Retina (tissue), 1 donor: ENCODE data around the gene MFRP.

ENCODE experiments used
- DNase-seq: peaks from one replicate; pipeline ENCODE4 v3.0.0-alpha.2; 2016

MFRP gene

DNA sequence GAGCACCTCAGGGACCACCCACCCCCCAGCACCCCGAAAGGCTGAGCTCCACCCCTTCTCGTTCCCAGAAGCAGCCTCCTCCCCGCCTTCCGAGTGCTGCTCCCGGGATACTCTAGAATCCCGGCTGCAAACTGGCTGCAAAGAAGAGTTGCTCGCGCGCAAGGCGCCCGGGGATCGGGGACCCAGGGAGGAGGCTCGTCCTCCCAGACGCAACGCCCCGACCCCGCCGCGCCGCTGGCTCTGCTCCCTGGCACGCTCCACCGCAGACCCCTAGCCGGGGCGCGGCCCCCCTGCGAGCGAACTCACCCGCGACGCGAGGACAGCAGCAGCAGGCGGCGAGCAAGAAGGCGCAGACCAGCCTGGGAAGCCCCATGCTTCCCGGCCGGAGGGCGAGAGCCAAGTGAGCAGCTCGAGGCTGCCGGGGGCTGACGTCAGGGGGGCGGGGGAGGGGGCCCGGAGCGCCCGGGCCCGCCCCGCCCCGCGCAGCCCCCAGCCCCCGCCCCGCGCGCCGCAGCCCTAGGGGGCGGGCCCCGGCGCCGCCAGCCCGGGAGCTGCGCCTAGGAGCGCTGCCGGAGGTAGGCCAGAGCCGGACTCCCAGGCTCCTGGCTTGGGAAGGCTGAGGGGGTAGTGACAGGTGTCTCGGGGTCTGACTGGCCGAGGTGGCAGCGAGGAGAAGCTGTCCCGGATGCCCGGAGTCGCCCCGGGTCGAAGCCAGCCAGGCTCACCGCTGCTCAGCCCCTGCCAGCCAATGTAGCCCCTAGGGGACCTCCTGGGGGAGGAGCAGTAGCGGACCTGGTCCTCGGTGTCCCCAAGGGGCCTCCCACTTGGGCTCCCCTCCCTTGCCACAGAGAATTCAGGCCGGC is 29.5 kb downstream of the MFRP start, which contains the start of gene MCAM:
TSS of gene MCAM (minus strand) at position 402 of the 863 bp plus-strand sequence. CDS start at position 373, 29 bp downstream.
- peak; percentile 77 for DNase-seq

DNA sequence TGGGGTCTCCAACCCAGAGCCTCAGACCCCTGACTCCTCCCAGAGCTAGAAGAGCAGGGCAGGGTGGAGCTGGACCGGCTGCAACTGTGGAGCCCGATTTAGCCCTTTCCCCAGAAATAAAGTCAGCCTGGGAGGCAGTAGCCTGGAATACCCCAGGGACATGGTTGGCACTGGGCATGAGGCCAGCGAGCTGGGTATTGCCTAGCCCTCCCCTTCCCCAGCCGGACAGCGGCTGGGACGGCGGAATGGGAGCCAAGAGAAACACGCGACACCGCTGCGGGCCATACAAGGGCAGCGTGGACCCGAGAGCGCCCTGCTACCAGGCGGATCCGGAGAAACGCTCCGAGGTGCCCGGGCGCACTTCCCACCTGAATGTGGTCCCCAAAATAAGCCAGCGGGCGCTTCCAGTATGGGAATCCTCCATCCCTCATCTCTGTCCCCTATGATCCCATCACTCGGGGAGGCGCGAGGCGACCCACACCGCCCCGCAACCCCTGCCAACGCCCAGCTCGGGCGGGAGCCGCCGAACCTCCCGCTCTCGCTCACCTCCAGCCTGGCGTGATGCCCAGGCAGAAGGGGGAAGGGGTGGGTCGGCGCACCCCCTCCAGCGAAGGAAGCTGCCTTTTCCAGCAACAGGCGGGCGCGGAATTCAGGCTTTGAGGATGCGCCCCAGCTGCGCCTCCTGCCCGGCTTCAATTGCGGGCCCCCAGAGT is 30.3 kb downstream of the MFRP start:
- DNase-seq: peak; percentile 64

GRCh38 chr11:119315131-119316015 is 31.1 kb downstream of the MFRP start:
- peak; percentile 64 for DNase-seq

GRCh38 chr11:119314726-119315125 is 31.8 kb downstream of the MFRP start:
- DNase-seq: peak; percentile 10

DNA sequence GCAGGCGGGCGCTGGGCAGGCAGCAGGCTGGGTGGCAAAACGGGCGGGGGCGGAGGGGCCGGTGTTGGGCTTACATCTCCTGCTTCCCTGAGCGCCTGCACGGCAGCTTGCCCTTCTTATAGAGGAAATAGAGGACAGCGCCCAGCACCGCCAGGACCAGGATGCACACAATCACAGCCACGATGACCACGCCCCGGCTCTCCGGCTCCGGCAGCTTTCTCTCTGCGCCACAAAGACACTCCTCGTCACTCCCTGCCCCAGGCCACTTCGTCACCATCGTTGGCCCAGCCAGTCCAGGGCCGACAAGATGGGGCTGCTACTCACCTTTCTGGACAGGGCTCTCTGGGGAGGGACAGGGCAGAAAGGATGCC is 35.8 kb downstream of the MFRP start:
- DNase-seq: no peak

DNA sequence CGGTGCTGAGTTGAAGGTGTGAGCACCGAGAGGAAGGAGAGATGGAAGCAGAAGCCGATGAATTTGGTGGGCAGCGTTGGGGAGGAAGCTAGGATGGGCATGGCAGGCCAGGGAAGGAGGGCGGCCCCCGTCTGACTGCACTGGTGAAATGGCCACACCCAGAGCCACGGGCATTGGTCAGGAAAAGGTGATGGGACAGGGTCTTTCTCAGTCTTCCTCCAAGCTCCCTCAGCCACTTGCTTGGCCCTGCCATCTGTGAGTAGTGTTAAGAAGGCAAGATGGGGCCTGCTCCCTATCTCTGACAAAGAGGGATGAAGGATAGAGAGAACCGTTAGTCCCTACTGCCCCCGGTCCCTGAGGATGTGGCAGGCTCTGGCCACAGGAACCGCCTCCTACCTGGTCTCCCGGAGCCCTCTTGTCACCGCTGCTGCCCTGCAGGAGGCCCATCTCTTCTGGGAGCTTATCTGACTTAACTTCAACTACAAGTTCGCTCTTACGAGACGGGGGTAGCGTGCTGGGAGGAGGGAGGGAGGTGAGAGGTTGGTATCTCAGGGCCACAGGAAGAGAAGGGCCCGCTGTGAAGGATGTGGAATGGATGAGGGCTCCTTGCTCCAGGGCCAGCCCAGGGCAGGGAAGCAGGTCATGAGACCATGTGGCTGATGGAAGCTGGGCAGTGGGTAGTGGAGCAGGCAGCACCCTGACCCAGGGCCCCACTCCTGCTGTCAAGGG is 36.4 kb downstream of the MFRP start:
- DNase-seq: no peak

GRCh38 chr11:119309411-119309810 is 37.1 kb downstream of the MFRP start:
- DNase-seq: no peak

DNA sequence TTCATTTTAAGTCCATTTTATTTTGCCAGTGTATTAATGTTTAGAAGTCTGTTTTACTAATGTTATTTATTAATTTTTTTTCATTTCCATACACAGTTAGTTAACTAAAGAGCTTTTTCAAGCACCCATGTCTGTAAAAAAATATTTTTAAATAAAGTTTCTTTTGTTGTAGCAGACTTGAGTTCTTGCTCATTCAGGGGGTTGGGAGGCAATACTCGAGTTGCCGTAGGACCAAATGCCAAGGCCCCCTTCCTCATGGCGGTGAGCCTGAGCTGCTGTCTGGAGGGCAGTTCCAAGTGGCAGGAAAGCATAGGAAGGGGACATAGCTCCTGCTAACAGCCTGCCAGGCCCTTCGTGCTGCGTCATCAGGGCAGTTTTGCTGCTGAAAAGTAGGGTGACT is 38.5 kb downstream of the MFRP start:
- DNase-seq: no peak

DNA sequence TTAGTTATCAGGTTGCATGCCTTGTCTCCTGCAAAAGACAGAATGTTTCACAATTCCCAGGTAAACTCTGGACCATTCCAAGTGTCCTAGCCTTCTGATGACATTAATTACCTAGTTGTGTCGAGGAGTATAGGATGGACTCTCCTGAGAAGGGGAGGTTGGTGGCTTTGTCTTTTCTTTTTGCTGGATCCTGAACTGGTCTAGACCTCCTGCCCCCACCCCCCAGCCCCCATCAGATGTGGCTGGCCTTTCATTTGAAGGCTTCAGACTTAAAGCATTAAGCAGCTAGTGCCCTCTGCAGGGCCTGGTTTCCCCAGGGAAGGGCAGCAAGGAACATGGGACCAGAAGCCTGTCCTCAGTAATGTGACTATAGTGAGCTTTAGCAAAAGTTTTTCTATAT is 39.3 kb downstream of the MFRP start:
- DNase-seq: no peak

DNA sequence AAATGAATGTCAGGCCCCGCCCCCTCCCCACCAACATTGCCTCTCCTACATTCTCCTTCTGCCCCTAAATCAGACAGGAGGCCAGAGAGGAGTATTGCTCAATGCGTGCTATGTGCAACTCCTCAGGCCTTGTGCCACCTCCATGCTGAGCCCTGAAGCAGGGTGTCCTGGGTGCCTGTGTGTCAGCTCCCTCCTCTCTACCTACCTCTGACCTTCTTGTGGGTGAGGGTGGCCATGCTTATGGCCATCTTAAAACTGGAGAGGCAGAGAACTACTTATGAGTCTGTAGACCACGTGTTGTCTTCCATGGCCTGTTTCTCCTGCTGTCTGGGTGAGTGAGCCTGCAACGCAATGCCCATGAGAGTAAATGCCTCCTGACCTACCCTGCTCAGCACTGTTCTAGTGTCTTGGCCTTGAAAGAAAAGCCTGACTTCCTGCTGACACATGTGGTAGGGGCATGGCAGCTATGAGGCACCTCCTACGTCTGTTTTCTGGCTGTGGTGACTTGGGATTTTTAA is 40.1 kb downstream of the MFRP start:
- DNase-seq: no peak

GRCh38 chr11:119305556-119306372 is 40.7 kb downstream of the MFRP start:
- no peak for DNase-seq

DNA sequence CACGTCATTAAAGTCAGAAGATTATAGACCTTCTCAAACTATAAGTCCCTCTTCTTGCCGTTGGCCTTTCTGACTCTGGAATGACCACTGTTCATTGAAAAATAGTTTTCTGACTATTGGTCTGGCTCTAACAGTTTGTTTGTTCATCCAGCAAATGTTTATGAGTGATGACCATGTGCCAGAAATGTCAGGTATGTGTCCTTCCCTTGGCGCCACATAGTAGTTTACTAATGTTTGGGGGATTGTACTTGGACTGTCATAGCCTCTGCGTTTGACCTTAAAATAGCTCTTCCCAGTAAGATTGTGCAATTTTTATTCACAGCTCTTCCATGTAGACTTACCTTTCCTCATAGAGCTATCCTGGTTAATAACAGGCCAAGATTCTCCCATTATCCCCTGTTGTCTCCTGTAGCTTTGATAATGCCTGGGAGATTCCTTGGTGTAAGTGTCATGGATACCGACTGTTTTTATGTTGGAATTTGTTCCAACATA is 43.2 kb downstream of the MFRP start:
- no peak for DNase-seq

DNA sequence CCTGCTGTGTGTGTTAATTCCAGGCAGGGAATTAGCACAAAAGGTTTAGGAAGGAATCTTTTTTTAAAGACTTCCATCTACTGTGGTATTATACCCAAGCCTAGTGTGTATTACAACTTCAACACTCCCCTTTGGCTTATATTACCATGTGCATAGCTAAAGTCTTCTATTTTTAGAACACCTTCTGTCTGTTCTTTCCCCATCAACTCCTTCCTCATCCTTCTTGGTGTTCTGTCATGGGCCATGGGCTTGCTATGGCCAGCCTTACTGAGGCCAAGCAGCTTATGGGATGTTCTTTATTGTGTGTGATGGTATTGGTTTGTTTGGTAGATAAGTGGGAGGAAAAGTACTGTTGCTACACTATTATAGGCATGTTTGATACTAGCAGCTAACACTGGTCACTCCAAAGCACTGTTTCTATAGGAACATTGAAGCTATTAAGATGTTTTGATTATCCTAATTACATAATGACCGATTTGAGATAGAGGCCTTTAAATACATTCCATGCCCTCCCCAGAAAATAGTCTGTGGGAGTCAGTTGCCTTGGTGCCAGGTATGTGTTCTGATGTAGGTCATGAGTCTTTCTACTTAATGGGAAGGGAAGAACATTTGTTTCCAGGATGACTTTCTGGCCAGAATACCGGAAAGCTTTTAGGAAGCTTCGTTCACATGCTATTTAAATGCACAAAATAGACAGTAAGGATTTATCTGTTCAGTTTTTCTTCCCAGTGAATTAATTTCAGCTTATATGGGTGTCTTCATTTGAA is 46.1 kb downstream of the MFRP start:
- no peak for DNase-seq

DNA sequence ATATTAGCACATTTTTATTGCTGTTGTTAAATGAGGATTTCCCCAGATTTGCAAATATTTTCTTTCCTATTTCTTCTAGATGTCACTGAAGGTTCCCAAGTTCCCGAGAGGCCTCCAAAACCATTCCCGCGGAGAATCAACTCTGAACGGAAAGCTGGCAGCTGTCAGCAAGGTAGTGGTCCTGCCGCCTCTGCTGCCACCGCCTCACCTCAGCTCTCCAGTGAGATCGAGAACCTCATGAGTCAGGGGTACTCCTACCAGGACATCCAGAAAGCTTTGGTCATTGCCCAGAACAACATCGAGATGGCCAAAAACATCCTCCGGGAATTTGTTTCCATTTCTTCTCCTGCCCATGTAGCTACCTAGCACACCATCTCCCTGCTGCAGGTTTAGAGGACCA is 47.1 kb downstream of the MFRP start:
- DNase-seq: no peak

DNA sequence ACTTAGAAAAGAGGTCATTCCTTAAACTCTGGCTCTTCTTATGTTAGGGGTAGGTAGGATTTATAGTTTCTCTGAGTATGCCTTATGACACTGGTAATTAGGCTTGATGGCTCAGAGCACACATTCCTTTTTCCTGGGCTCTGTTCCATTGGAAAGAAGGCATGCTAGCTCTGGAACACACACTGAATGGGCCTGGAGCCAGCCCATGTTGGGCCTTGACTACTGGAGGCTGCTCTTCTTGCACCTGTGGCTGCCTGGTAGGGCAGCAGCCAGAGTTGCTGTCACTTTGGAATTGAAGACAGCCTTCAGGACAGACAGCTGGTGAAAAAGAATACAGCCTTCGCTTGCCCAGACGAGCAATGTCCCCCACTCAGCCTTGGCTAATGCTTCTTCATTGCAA is 47.8 kb downstream of the MFRP start:
- DNase-seq: no peak

DNA sequence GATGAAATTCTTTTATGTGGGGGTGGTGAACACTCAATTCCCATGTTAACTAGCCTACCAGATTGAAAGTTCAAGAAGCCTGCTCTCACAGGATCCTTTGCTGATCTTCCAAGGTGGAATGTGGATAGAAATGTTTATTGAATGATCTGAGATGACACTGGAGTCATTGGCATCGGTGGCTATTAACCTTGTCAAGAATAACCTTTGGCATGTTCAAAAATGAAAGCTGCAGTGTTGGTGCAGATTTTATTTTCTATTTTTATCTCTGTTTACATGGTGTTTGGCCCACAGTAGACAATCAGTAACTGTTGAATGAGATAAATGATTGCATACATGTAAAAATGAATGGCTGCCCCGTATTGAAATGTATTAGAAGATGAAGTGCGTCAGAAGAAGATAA is 48.6 kb downstream of the MFRP start:
- no peak for DNase-seq

DNA sequence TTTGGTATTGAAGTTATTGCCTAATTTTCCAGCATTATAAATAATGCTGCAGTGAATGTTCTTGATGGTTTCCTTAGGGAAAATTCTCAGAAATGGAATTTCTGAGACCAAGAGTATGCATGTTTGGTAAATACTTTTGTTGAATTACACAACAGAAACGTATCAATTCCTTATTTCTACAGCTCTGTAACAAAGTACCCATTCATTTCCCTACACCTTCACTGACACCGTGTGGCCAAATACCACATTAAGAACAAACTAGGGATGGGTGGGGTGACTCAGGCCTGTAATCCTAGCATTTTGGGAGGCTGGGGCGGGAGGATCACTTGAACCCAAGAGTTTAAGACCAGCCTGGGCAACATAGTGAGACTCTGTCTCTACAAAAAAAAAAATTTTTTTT is 51.3 kb downstream of the MFRP start:
- DNase-seq: no peak

- DNase-seq: no peak
Measured at GRCh38 chr11:119293461-119293860, 53.0 kb downstream of the MFRP start.

DNA sequence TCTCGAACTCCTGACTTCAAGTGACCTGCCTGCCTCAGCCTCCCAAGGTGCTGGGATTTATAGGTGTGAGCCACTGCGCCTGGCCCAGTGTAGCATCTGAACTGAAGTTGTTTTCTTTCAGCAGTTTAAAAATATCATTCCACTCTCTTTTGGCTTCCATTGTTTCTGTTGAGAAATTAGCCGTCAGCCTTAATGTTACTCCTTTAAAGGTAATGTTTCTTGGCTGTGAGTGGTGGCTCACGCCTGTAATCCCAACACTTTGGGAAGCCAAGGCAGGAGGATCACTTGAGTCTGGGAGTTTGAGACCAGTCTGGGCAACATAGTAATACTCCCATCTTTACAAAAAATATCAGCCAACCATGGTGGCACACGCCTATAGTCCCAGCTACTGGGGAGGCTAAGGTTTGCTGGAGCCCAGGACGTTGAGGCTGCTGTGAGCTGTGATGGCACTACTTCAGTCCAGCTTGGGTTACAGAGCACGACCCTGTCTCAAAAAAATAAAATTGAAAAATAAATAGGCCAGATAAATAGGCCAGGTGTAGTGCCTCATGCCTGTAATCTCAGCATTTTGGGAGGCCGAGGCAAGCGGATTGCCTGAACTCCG is 55.5 kb downstream of the MFRP start:
- DNase-seq: no peak
